Pancreas (tissue), 10 donors: ENCODE data around the gene ITGB5. TPM values are rescaled to one million over a fixed set of nuclear protein-coding genes. Genes with fewer than 3 reads are reported as not detected.

Source experiments
- ATAC-seq, 4 donors: fragments of 200-7000 bp; cut with Tn5 transposase; one replicate each; pipeline versions ENCODE4 v1.8.0 to v1.9.1; 2020; ENCODE audit warnings: mild to moderate bottlenecking in 4 of 4, moderate library complexity in 4 of 4
- DNase-seq, 6 donors: peaks; one replicate each; pipeline ENCODE4 v3.0.0-alpha.2; 2020
- FAIRE-seq: peaks from 2 replicates; lab custom pipeline; 2012; peaks lifted over from hg19 to GRCh38; lab: Jason Lieb, UNC
- H3K27ac ChIP-seq, 4 donors: fragments of 200-600 bp; sonication (generic); 1 replicate in 3 of 4; 2 replicates in 1 of 4; pipeline versions ENCODE4 v1.5.0 to v1.8.0; 2020
- H3K27me3 ChIP-seq, 4 donors: fragments of 200-600 bp; one replicate each; pipeline ENCODE4 v1.8.0; 2021
- H3K36me3 ChIP-seq, 3 donors: fragments of 200-600 bp; sonication (generic) in 1 of 3; one replicate each; pipeline versions ENCODE4 v1.5.0 to v1.8.0; 2020 to 2021
- H3K4me1 ChIP-seq, 3 donors: fragments of 200-600 bp; one replicate each; pipeline ENCODE4 v1.8.0; 2021
- H3K4me3 ChIP-seq, 4 donors: fragments of 200-600 bp; sonication (generic) in 2 of 4; one replicate each; pipeline versions ENCODE4 v1.5.0 to v1.8.0; 2020 to 2021
- H3K9me3 ChIP-seq, 4 donors: fragments of 200-600 bp; one replicate each; pipeline ENCODE4 v1.8.0; 2021
- CTCF ChIP-seq, 4 donors: fragments of 200-600 bp; sonication (generic) in 3 of 4; IDR thresholded peaks; one replicate each; pipeline versions ENCODE4 v1.5.0 to v1.8.0; 2021; ENCODE audit warnings: antibody characterized with exemption in 4 of 4
- WGBS, 2 donors: extraction: QIAGEN DNeasy Blood & Tissue Kit; methylation state at CpG; one replicate each; pipeline ENCODE4 v1.1.7; 2013; 5-methylcytosine and 5-hydroxymethylcytosine counted together
- intact Hi-C, 3 donors: fragments of 100-400 bp; cut with DNase I; formaldehyde crosslinking; loops; one replicate each; pipeline versions ENCODE4 v1.11.1 to v1.14.2; 2022
- polyA plus RNA-seq, 2 donors: library from polyadenylated mRNA; stranded (reverse); fragments of 200-250 nt; gene quantifications; one replicate each; pipeline ENCODE4 v1.2.3, GENCODE V29; 2013
- total RNA-seq, 6 donors: library from RNA; stranded (reverse); fragmentation: NEBNext Ultra II Directional in 4 of 6; extraction: Animal tissue kit (Norgen Biotek cat#: 25700) in 4 of 6; gene quantifications; one replicate each; pipeline versions ENCODE4 v1.2.1 to v1.2.4, GENCODE V29; 2021 to 2023
- donor health status: healthy with polysubstance abuse.
- donor health status: DM: no; HTN: no; CAD: no; lungs with moderate emphysema.
- donor health status: DM: no; HTN: no; CAD: no.
- donor health status: control.
- donor health status: control.
- donor health status: Bipolar disorder and iron deficiency.
- donor health status: DM: yes; HTN: yes; CAD: no.
- donor health status: DM: no; HTN: no; CAD: no.
- donor health status: DM: no; HTN: no; CAD: no.
- donor health status: DM: yes; HTN: yes; CAD: no.

Gene ITGB5
- total and polyA plus RNA-seq, 8 donors, result 9.5 to 69.9 (median 24.5) TPM

- WGBS, 2 donors, result 54 to 61% methylated on average over 3 of the region's 3 CpGs
- Histone ChIP-seq H3K4me3 (no peak overlapping the region), H3K9me3 (no peaks in the 10 kb centered on the region), H3K4me1 (no peaks in the 10 kb centered on the region), H3K27me3 (no peaks in the 10 kb centered on the region), H3K27ac (no peak overlapping the region), H3K36me3 (no peaks in the 10 kb centered on the region)
- DNase-seq, result no peak
- peak; percentile 53 for FAIRE-seq
- intact Hi-C loops, result no loop called here
- ATAC-seq, result peak in 2 of 4 donors; percentile 48 to 62
- no peak for TF ChIP-seq CTCF (IDR thresholded peaks at IDR 0.05)
These were observed 60.5 kb downstream of the ITGB5 start for GRCh38 chr3:124826703-124827102.

GRCh38 chr3:124824286-124824915, 62.8 kb downstream of the ITGB5 start:
- Histone ChIP-seq H3K27ac (no peak overlapping the region), H3K9me3 (no peaks in the 10 kb centered on the region), H3K4me1 (no peaks in the 10 kb centered on the region), H3K36me3 (no peaks in the 10 kb centered on the region), H3K4me3 (no peak overlapping the region), H3K27me3 (no peaks in the 10 kb centered on the region)
- FAIRE-seq, result no peak
- intact Hi-C loops, result no loop called here
- 90 to 93% methylated on average over 4 of the region's 4 CpGs for WGBS, 2 donors
- no peak for TF ChIP-seq CTCF (IDR thresholded peaks at IDR 0.05)
- no peak for ATAC-seq
- DNase-seq, result no peak

GRCh38 chr3:124823648-124824047, 63.5 kb downstream of the ITGB5 start:
- DNase-seq (no peak), ATAC-seq (no peak), FAIRE-seq (no peak)
- TF ChIP-seq CTCF (IDR thresholded peaks at IDR 0.05), result no peak
- no peak overlapping the region for H3K27ac ChIP-seq
- no peaks in the 10 kb centered on the region for H3K4me1 ChIP-seq
- no peaks in the 10 kb centered on the region for H3K27me3 ChIP-seq
- intact Hi-C loops, result no loop called here
- H3K9me3 ChIP-seq, result no peaks in the 10 kb centered on the region
- 74 to 100% methylated on average over 2 of the region's 2 CpGs for WGBS, 2 donors
- no peak overlapping the region for H3K4me3 ChIP-seq
- no peaks in the 10 kb centered on the region for H3K36me3 ChIP-seq

GRCh38 chr3:124823206-124823605, 64.0 kb downstream of the ITGB5 start:
- 94 to 100% methylated on average over 1 of the region's 1 CpG for WGBS, 2 donors
- intact Hi-C loops, result no loop called here
- no peaks in the 10 kb centered on the region for H3K27me3 ChIP-seq
- no peaks in the 10 kb centered on the region for H3K4me1 ChIP-seq
- no peaks in the 10 kb centered on the region for H3K36me3 ChIP-seq
- DNase-seq (no peak), FAIRE-seq (no peak), ATAC-seq (no peak)
- H3K9me3 ChIP-seq, result no peaks in the 10 kb centered on the region
- no peak overlapping the region for H3K4me3 ChIP-seq
- no peak for TF ChIP-seq CTCF (IDR thresholded peaks at IDR 0.05)
- no peak overlapping the region for H3K27ac ChIP-seq

GRCh38 chr3:124821356-124821755, 65.8 kb downstream of the ITGB5 start:
- ATAC-seq, result no peak
- intact Hi-C loops, result no loop called here
- TF ChIP-seq CTCF (IDR thresholded peaks at IDR 0.05), result no peak
- H3K27me3 ChIP-seq, result no peaks in the 10 kb centered on the region
- no peak for FAIRE-seq
- H3K36me3 ChIP-seq, result no peaks in the 10 kb centered on the region
- DNase-seq, result no peak
- H3K4me1 ChIP-seq, result peaks cover 0 to under 1% (median 0%) of the 10 kb centered on the region in 3 donors
- no peak overlapping the region for H3K27ac ChIP-seq
- no peak overlapping the region for H3K4me3 ChIP-seq
- no peaks in the 10 kb centered on the region for H3K9me3 ChIP-seq
- 96 to 100% methylated on average over 6 of the region's 6 CpGs for WGBS, 2 donors
